GM23338 (cell line): ENCODE measurements around the gene RCSD1.

ENCODE experiments used
- CTCF ChIP-seq, 2 experiments: fragments of 200-600 bp in 1 of 2; sonication (generic) in 1 of 2; conservative IDR thresholded peaks; 2 replicates each; pipeline versions ENCODE4 v1.5.1 to v1.6.1; 2016 to 2017; ENCODE audit warnings: antibody characterized with exemption in 2 of 2, low read depth in 2 of 2, mild to moderate bottlenecking in 2 of 2, moderate library complexity in 1 of 2
- EZH2 ChIP-seq: fragments of 200-600 bp; sonication (generic); IDR thresholded peaks from one replicate; pipeline ENCODE4 v1.8.0; 2017; ENCODE audit warnings: antibody characterized with exemption, mild to moderate bottlenecking, low read depth; ENCODE audit not compliant: unreplicated experiment
- EZH2phosphoT487 ChIP-seq: fragments of 200-600 bp; sonication (generic); IDR thresholded peaks from one replicate; pipeline ENCODE4 v1.8.1; 2018; ENCODE audit warnings: antibody characterized with exemption; ENCODE audit not compliant: unreplicated experiment
- POLR2AphosphoS5 ChIP-seq: IDR thresholded peaks from 2 replicates; pipeline ENCODE4 v1.6.1; 2016; ENCODE audit warnings: antibody characterized with exemption, low read depth
- ZNF114 ChIP-seq: fragments of 250-450 bp; sonication (Bioruptor Pico); IDR thresholded peaks from 2 replicates; pipeline ENCODE4 v1.5.0; 2020; ENCODE audit warnings: mild to moderate bottlenecking, moderate library complexity

GRCh38 chr1:167625040-167625823 is 4.8 kb upstream of the RCSD1 start:
- TF ChIP-seq CTCF (conservative IDR thresholded peaks at IDR 0.05; ENCODE audit: low read depth in 2 of 2) (no peak), POLR2AphosphoS5 (no peak), EZH2phosphoT487 (no peak), EZH2 (no peak), ZNF114 (CRISPR knock-in tag) (no peak)
